Cardiac muscle cell (in vitro differentiated cells and primary cell): Measurements from ENCODE around the gene MRPL20. TPM values are rescaled to one million over a fixed set of nuclear protein-coding genes. Genes with fewer than 3 reads are reported as not detected.
A peak's percentile ranks its signal among the peaks of the same experiment; 100 is the strongest.
"Not testable (repeated sequence)": the region's sequence is repeated elsewhere in the genome, so short reads cannot be mapped to it uniquely, and the experiment has no call there.

ENCODE experiments used
- DNase-seq, 2 donors: peaks; one replicate each; pipeline versions ENCODE4 v3.0.0 to v3.0.0-alpha.2; 2010 to 2017; ENCODE audit warnings: low read depth in 1 of 2, low spot score in 1 of 2
- H3K27ac ChIP-seq: fragments of 200-600 bp; sonication (generic); 2 replicates; pipeline ENCODE4 v1.5.1; 2016
- H3K27me3 ChIP-seq: fragments of 200-600 bp; sonication (generic); 2 replicates; pipeline ENCODE4 v1.6.0; 2016; ENCODE audit warnings: control low read depth
- H3K36me3 ChIP-seq: fragments of 200-600 bp; sonication (generic); 2 replicates; pipeline ENCODE4 v1.5.1; 2016; ENCODE audit warnings: control low read depth
- H3K4me1 ChIP-seq: fragments of 200-600 bp; sonication (generic); 2 replicates; pipeline ENCODE4 v1.8.1; 2017; ENCODE audit warnings: low read depth, mild to moderate bottlenecking, mixed run types
- H3K4me3 ChIP-seq: fragments of 200-600 bp; sonication (generic); 2 replicates; pipeline ENCODE4 v1.5.1; 2016; ENCODE audit warnings: mild to moderate bottlenecking
- H3K9me3 ChIP-seq: fragments of 200-600 bp; sonication (generic); 2 replicates; pipeline ENCODE4 v1.5.1; 2017; ENCODE audit warnings: low read depth, mild to moderate bottlenecking, control low read depth
- CTCF ChIP-seq: IDR thresholded peaks from 2 replicates; pipeline ENCODE4 v1.5.1; 2012; ENCODE audit warnings: low read depth, mild to moderate bottlenecking, low read length
- polyA plus RNA-seq: library from polyadenylated mRNA; unstranded; fragments of >200 nt; fragmentation: Nextera tagmentation; extraction: Ambion mirVana; gene quantifications from 2 replicates; pipeline ENCODE4 v1.2.1, GENCODE V29; 2016
- total RNA-seq: library from RNA; depleted of rRNA; stranded (reverse); fragments of >200 nt; gene quantifications from 2 replicates; pipeline ENCODE4 v1.2.3, GENCODE V29; 2016

MRPL20 gene
- total and polyA plus RNA-seq, 2 experiments from 2014 or later, result 97.6 to 255 TPM

GRCh38 chr1:1430114-1430982, 23.3 kb upstream of the MRPL20 start:
- Histone ChIP-seq H3K27ac (peak overlapping the region; percentile 79), H3K27me3 (no peaks in the 10 kb centered on the region), H3K36me3 (no peaks in the 10 kb centered on the region), H3K4me1 (peaks cover 50% of the 10 kb centered on the region), H3K4me3 (no peak overlapping the region), H3K9me3 (no peaks in the 10 kb centered on the region)
- peak; percentile 36 for TF ChIP-seq CTCF
- peak; percentile 36 to 93 for DNase-seq

GRCh38 chr1:1429671-1430073, 22.6 kb upstream of the MRPL20 start:
- Histone ChIP-seq H3K4me1 (peaks cover 44% of the 10 kb centered on the region), H3K36me3 (no peaks in the 10 kb centered on the region), H3K9me3 (no peaks in the 10 kb centered on the region), H3K4me3 (no peak overlapping the region), H3K27me3 (no peaks in the 10 kb centered on the region), H3K27ac (peak overlapping the region; percentile 18)
- TF ChIP-seq CTCF, result no peak
- peak in 1 of 2 donors; percentile 79 for DNase-seq

- DNase-seq, H3K4me3 ChIP-seq, H3K27ac ChIP-seq, H3K9me3 ChIP-seq, H3K36me3 ChIP-seq, H3K27me3 ChIP-seq: not testable (repeated sequence)
- H3K4me1 ChIP-seq, result peaks cover 37% of the 10 kb centered on the region
Measured at GRCh38 chr1:1428967-1429366, 21.9 kb upstream of the MRPL20 start.

GRCh38 chr1:1428174-1428573, 21.1 kb upstream of the MRPL20 start:
- Histone ChIP-seq H3K4me1 (peaks cover 29% of the 10 kb centered on the region), H3K36me3 (no peaks in the 10 kb centered on the region), H3K27me3 (no peaks in the 10 kb centered on the region), H3K4me3 (no peak overlapping the region), H3K9me3 (no peaks in the 10 kb centered on the region), H3K27ac (no peak overlapping the region)
- TF ChIP-seq CTCF, result no peak
- no peak for DNase-seq

GRCh38 chr1:1427820-1428148, 20.7 kb upstream of the MRPL20 start:
- TF ChIP-seq CTCF, result no peak
- Histone ChIP-seq H3K27me3 (no peaks in the 10 kb centered on the region), H3K9me3 (no peaks in the 10 kb centered on the region), H3K4me3 (peak overlapping the region; percentile 56), H3K36me3 (no peaks in the 10 kb centered on the region), H3K4me1 (peaks cover 25% of the 10 kb centered on the region), H3K27ac (no peak overlapping the region)
- no peak for DNase-seq

GRCh38 chr1:1427106-1427819, 20.2 kb upstream of the MRPL20 start:
- Histone ChIP-seq H3K27ac (no peak overlapping the region), H3K27me3 (no peaks in the 10 kb centered on the region), H3K4me3 (peak overlapping the region; percentile 56), H3K36me3 (no peaks in the 10 kb centered on the region), H3K4me1 (peaks cover 20% of the 10 kb centered on the region), H3K9me3 (no peaks in the 10 kb centered on the region)
- peak in 1 of 2 donors; percentile 54 for DNase-seq
- no peak for TF ChIP-seq CTCF
